Dendritic cell treated with granulocyte-macrophage colony-stimulating factor and Interleukin-4, amounts not matched to agents 40 ng/mL and 50 ng/mL, for 4 days (primary cell): ENCODE data around the gene HOXA7.

Source experiments
- H3K27ac Mint-ChIP-seq: one replicate; pipeline ENCODE4 v1.8.0; 2022; ENCODE audit warnings: mild to moderate bottlenecking, mixed read lengths
- H3K27me3 Mint-ChIP-seq: one replicate; pipeline ENCODE4 v1.8.0; 2022; ENCODE audit warnings: mild to moderate bottlenecking, mixed read lengths
- H3K36me3 Mint-ChIP-seq: one replicate; pipeline ENCODE4 v1.8.0; 2022; ENCODE audit warnings: low read depth, mixed read lengths
- H3K4me1 Mint-ChIP-seq: one replicate; pipeline ENCODE4 v1.8.0; 2022; ENCODE audit warnings: low read depth, mixed read lengths
- H3K4me3 Mint-ChIP-seq: one replicate; pipeline ENCODE4 v1.8.0; 2022; ENCODE audit warnings: mild to moderate bottlenecking, moderate library complexity, mixed read lengths
- H3K9me3 Mint-ChIP-seq: one replicate; pipeline ENCODE4 v1.8.0; 2022; ENCODE audit warnings: mixed read lengths
- intact Hi-C: fragments of 100-400 bp; cut with micrococcal nuclease; formaldehyde crosslinking; loops from one replicate; pipeline ENCODE4 v1.15.0; 2022

HOXA7 gene

DNA sequence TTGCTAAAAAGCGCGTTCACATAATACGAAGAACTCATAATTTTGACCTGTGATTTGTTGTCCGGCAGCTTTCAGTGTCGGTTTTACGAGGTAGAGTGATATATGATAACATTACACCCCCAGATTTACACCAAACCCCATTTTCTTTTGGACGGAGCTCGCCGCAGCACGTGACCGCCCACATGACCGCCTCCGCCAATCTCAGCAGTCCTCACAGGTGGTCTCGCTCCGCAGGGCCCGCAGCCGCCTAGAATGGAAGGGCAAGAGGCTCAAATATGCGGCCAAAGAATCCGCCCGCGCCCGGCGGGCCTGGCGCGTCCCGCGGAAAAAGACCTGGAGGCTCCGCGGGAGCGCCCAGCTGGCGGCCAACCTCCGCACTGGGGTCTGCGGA lies at the start of gene HOXA7:
Gene HOXA7, minus strand, starts transcription at position 168 of the 391 bp plus-strand sequence. Its CDS starts 130 bp downstream, at position 38.
- no peaks in the 10 kb centered on the region for H3K9me3 Mint-ChIP-seq
- intact Hi-C loops: loop anchor here (10.0 kb wide), 1 partner anchor 62 kb away; the partner anchor contains the start of gene HOXA1
- no peaks in the 10 kb centered on the region for H3K36me3 Mint-ChIP-seq
- H3K27me3 Mint-ChIP-seq: peaks cover 93% of the 10 kb centered on the region
- peak within 1 kb of the TSS; percentile 73 for H3K4me3 Mint-ChIP-seq
- peaks cover 64% of the 10 kb centered on the region for H3K4me1 Mint-ChIP-seq
- H3K27ac Mint-ChIP-seq: no peak within 1 kb of the TSS

DNA sequence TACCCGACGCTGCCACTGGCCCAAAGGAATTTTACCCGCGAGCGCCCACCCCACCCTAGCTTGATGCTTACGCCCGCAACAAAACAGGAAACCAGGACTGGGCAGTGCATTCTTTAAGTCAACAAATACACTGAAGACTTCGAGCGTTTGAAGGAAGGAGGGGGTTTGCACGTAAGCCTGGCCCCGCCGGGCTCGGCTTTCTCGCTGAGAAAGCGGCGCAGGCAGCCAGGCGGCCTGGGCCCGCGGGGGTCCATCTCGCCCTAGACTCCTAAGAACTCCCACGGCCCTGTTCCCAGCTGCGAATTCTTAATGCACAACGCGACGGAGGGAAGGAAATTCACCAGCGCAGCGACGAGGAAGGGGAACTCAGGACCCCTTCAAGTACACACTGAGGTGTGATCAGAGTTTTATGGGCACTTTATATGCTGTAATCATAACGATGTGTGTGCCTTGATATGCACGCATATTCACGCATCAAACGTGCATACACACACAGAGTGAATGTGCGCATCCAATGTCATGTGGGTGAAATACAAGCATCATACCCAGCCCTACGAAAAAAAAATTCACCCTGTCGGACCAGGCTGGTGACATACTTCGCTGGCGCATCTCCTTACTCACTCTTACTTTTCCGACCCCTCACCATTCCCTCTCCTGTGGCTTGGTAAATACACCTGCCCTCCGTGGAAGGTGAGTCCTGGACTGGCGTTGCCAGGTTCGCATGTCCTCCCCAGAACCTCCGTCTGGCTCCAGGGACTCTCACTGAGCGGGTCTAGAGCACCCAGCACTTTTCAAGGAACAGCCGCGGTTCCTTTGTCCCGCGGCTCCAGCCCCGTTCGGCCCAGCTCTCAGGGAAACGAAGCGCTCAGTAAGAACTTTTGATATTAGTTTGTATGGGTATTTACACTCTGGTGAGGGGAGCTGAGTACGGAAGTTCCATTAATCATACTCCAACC lies 49.1 kb upstream of the HOXA7 start:
- intact Hi-C loops: no loop called here

DNA sequence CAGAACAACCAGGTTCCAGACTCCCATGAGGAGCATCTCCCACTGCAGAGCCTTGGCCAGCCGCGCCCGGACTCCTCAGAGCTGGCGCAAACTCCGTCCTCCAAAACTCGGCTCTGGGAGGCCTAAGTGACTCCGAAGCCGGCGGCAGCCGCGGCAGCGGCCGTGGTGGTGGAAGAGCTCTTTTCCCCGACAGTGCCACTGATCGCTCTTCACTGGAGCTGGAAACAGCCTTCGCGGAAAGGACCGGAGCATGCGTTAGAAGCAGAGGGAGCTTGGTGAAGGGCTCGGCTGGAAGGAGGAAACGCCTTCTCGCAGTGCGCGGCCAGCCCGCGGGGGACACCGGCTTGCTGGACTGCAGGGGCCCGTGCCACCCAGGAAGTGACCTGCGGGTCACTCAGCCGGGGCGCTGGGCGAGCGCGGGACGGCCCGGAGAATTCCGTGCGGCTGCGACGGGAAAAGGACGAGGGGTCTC lies 48.4 kb upstream of the HOXA7 start:
- Mint-ChIP-seq H3K4me1 (peaks cover 65% of the 10 kb centered on the region), H3K27me3 (peaks cover 98% of the 10 kb centered on the region), H3K36me3 (no peaks in the 10 kb centered on the region), H3K9me3 (no peaks in the 10 kb centered on the region), H3K4me3 (peak overlapping the region; percentile 56), H3K27ac (peak overlapping the region; percentile 21)
- intact Hi-C loops: no loop called here

More for the DNA sequence above, 49.1 kb upstream of the HOXA7 start:
- Mint-ChIP-seq H3K4me1 (peaks cover 62% of the 10 kb centered on the region), H3K9me3 (no peaks in the 10 kb centered on the region), H3K36me3 (no peaks in the 10 kb centered on the region), H3K27ac (peak overlapping the region; percentile 21), H3K4me3 (peak overlapping the region; percentile 56), H3K27me3 (peaks cover 99% of the 10 kb centered on the region)

DNA sequence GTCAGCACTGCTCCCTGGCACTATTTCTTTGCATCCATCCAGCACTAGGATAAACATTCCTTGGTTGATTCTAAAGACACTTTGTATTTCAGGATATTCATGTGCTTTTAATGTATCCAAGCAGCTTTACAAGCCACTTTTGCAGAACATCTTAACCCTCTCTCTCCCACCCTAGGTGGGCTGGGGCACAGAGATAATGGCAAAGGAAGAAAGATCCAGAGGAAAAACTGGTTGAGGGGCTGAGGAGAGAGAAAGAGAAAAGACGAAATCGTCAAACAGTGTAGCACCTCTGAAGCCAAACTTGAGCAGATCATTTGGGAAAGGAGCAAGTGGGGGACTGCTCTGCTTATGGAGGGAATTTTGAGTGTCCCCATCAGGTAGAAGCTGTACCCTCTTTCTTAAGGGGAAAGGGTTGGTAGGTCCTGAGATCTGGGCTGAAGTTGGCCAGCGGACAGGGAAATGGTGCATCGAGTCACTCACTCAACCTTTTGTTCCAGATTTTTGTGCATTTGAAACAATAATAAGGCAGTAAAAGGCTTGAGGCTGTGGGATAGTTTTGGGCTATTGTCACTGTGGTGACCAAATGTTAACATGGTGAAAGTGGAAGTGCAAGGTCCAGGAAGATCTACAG lies 47.6 kb upstream of the HOXA7 start:
- Mint-ChIP-seq H3K4me1 (peaks cover 71% of the 10 kb centered on the region), H3K4me3 (no peak overlapping the region)

DNA sequence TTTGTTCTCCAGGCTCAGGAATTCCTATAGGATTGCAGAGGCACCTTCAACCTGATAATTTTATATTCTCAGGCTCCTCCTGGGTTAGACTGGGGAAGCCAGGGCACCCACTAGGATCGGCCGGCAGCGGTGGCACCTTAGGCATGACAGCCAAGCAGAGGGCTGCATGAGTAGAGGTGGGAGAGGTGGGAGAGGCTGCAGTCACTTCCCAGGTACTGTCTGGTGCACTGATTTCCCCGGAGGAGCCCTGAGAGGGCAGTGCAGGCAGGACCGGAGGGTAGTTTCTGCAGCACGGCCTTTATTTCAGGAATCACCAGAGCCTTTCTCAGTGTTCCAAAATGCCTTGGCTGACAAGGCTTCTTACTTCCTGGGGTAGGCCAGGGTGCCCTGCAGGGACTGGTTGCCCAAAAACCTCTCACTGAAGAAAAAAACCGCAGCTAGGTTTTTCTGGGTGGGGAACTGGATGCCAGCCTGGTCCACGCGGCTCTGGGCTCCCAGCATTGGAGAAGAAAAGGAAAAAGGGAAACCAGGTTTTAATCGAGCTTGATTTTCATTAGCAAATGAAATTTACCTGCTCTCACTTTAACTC lies 47.0 kb upstream of the HOXA7 start:
- Mint-ChIP-seq H3K27me3 (peaks cover 94% of the 10 kb centered on the region), H3K36me3 (no peaks in the 10 kb centered on the region), H3K9me3 (no peaks in the 10 kb centered on the region), H3K4me1 (peaks cover 76% of the 10 kb centered on the region), H3K4me3 (no peak overlapping the region), H3K27ac (no peak overlapping the region)
- intact Hi-C loops: no loop called here

More for the DNA sequence above, 47.6 kb upstream of the HOXA7 start:
- no peaks in the 10 kb centered on the region for H3K36me3 Mint-ChIP-seq
- H3K9me3 Mint-ChIP-seq: no peaks in the 10 kb centered on the region
- intact Hi-C loops: no loop called here
- H3K27ac Mint-ChIP-seq: no peak overlapping the region
- peaks cover 94% of the 10 kb centered on the region for H3K27me3 Mint-ChIP-seq

DNA sequence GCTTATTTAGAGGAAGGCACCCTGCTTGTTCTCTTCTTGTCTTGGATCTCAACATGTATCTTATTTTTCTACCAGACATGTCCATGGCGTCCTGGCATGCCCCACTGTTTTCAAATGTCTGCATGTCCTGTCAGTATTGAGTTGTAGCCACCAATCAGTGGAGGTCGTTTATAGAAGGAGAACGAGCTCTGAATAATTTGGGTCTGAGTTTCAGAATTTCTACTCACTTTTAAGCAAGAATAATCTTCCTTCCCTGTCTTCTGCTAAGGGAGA lies 46.3 kb upstream of the HOXA7 start:
- Mint-ChIP-seq H3K9me3 (no peaks in the 10 kb centered on the region), H3K36me3 (no peaks in the 10 kb centered on the region), H3K27me3 (peaks cover 94% of the 10 kb centered on the region), H3K4me3 (no peak overlapping the region), H3K27ac (no peak overlapping the region), H3K4me1 (peaks cover 76% of the 10 kb centered on the region)
- intact Hi-C loops: no loop called here

DNA sequence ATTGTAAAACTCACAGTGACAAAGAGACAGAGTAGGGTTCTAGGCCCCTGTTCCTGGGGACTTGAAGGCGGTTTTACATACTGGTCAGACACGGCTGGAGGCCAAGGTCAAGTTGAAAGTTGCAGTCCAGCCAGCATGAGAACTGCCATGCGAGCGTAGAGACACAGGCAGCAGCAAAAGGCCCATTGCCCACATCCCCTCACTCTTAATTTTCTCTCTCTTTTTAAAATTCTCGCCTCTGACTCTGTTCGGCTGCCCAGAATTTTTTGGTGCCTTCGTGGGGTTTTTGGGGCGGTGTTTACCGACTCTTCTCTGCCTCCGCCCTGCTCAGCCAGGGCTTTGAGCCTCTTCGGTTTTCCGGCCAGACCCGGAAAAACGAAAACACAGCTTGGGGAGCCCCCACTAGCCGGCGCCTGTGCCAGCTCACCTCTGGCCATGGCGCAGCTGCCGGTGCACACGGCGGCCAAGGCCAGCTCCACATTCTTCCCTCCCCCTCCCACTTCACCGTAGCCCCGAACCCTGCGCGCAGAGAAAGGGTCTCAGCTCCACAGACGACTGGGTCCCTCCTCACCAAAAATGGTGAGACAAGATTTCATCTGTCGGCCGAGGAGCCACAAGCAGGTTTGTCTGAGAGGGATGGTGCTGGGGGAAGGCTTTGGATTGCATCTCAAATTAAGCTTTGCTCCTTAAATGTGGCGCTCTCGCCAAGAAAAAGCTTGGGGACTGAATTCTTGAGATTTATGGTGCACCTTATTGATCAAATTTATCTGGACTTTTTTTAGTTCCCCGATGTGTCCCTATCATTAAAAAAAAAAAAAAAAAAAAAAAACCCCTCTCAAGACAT lies 45.8 kb upstream of the HOXA7 start:
- Mint-ChIP-seq H3K4me1 (peaks cover 74% of the 10 kb centered on the region), H3K4me3 (peak overlapping the region; percentile 60), H3K9me3 (no peaks in the 10 kb centered on the region), H3K27me3 (peaks cover 93% of the 10 kb centered on the region), H3K36me3 (no peaks in the 10 kb centered on the region), H3K27ac (peak overlapping the region; percentile 12)
- intact Hi-C loops: no loop called here

DNA sequence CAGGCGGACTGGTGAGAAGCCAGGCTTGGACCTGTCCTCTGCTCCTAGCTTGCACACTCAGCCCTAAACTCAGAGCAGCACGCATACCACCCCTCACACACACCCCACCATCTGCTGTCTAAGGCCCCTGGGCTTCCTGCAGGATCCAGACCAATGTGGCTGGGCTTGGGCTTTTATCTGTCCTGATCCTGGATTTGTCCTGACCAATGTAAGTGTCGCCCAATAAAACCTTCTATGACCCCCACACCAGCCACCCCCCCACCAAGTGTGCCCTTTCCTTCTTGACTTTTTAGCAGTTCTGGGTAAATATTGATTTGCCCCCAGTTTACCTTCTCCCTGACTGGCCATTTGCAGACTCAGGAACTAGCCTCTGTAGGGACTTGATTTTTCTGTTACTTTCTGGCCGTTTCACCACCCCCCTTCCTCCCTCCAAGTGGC lies 45.1 kb upstream of the HOXA7 start:
- H3K27me3 Mint-ChIP-seq: peaks cover 88% of the 10 kb centered on the region
- H3K4me1 Mint-ChIP-seq: peaks cover 74% of the 10 kb centered on the region
- peak overlapping the region; percentile 60 for H3K4me3 Mint-ChIP-seq
- H3K9me3 Mint-ChIP-seq: no peaks in the 10 kb centered on the region
- H3K36me3 Mint-ChIP-seq: no peaks in the 10 kb centered on the region
- peak overlapping the region; percentile 12 for H3K27ac Mint-ChIP-seq
- intact Hi-C loops: no loop called here

DNA sequence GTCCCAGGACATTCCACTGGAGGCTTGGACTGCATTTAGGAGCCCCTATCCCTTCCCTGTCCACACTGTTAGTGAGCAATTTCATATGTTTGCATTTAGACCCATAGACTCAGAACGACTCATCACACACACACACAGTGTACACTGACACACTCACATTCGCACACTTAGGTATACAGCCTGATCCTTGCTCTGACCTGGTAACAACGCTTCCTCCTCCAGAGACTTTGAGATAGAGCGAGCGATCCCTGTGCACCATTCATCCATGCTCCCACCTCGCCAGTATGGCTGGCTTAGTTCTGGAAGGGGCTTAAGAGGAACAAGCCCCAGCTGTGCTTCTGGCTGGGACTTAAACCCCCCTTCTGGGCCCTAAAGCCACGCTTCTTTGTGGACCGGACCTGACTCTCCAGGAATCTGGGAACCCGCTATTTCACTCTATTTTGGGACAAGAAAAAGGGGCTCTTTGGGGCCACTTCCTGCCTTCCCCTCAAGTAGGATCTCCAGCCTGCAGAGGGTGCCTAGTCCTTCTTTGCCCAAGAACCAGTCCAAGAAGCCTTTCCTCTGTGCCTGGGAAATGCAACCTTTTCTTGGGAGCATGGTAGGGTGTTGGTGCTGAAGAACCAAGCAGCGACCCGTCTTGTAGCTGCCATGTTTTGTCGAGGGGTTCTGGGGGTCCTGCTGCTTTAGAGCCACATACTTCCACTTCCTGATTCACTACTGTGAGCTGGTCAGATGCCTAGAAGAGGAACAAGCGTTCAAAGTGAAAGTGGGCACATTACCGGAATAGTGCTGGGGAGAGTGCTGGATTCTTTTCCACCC lies 44.5 kb upstream of the HOXA7 start:
- intact Hi-C loops: no loop called here
- Mint-ChIP-seq H3K36me3 (no peaks in the 10 kb centered on the region), H3K4me3 (peak overlapping the region; percentile 60), H3K27ac (no peak overlapping the region), H3K9me3 (no peaks in the 10 kb centered on the region), H3K4me1 (peaks cover 70% of the 10 kb centered on the region), H3K27me3 (peaks cover 85% of the 10 kb centered on the region)

DNA sequence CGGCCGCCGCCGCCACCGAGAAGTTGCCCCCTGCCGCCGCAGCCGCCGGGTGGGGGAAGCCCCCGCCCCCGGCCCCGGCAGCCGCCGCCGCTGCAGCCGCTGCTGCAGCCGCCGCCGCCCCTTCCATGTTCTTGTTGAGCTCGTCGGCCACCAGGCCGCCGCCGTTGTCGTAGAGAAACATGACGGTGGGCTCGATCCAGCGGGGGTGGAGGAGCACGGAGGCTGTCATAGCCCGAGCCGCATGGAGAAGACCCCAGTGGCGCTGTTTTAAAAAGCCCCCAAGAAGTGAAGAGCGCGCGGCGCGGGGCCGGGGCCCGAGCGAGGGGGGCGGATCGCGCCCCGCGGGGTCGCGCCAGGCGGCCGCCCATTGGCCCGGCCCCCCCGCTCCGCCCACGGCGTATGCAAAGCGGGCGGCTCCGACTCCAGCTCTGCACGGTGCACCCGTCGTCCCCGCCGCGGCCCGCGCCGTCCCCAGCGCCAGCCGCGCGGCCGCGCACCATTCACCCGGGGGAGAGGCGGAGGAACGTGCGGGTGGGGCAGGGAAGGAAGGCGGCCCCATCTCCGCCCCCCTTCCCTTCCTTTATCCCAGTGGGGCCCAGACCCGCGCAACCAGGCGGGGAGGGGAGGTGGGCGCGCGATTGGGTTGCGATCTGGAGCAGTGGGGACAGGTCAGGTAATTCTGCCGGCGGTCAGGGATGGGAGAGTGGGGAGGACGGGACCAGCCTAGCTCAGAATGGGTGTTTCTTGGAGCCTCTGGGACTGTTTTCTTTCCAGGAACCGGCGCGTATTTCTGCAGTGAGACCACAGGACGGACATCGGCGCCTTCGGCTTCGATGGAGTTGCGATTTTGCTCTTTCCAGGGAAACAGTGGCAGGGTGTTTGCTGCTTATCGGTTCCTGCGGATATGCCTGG lies 43.6 kb upstream of the HOXA7 start, which contains the start of gene HOXA13:
Gene HOXA13, minus strand, starts transcription at position 243 of the 912 bp plus-strand sequence. Its CDS starts 14 bp downstream, at position 229.
- Mint-ChIP-seq H3K27ac (no peak within 1 kb of the TSS), H3K4me1 (peaks cover 62% of the 10 kb centered on the region), H3K9me3 (no peaks in the 10 kb centered on the region), H3K4me3 (peak within 1 kb of the TSS; percentile 80), H3K27me3 (peaks cover 82% of the 10 kb centered on the region), H3K36me3 (no peaks in the 10 kb centered on the region)
- intact Hi-C loops: loop anchor here (5.0 kb wide), 2 partner anchors 572 to 822 kb away; no protein-coding TSS in a partner anchor

DNA sequence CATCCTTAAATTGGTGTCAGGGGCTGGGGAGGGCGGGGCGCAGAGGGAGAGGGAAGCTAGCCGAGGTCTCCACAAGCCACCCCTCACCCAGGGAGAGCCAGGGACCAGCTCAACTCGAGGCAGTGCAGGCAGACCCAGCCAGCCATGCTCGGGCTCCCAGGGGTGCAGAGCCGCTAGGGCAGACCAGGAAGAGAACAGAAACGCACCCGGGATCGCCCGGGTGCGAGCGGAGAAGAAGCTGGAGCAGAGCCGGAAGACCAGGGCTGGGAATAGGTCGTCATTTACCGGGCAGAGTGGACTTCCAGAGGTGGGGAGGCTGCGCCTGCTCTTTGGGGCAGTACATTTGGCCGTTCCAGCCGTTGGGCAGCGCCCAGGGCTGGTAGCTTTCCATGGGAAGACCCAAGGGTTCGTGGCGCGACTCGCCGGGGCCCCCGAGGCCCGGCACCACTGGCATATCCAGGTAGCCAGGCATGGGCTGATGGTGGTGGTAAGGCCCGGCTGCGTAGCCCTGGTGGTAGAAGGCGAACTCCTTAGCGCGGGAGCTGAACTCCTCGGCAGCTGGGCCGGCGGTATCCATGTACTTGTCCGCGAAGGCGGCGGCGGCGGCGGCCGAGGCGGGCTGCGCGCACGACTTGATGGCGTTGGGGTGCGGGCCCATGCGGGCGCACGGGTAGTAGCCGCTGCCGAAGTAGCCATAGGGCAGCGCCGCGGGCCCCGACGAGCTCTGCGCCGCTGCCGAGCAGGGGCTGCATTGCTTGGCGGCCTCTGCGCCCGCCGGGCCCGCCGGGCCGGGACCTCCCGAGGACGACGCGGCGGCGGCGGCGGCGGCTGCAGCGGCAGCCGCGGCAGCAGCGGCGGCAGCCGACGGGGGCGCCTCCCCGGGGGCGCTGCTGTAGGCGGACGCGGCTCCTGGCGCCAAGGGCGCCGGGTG lies 42.7 kb upstream of the HOXA7 start:
- H3K27me3 Mint-ChIP-seq: peaks cover 82% of the 10 kb centered on the region
- H3K4me3 Mint-ChIP-seq: peak overlapping the region; percentile 54
- H3K9me3 Mint-ChIP-seq: no peaks in the 10 kb centered on the region
- intact Hi-C loops: loop anchor here (5.0 kb wide), 2 partner anchors 573 to 823 kb away; no protein-coding TSS in a partner anchor
- no peak overlapping the region for H3K27ac Mint-ChIP-seq
- no peaks in the 10 kb centered on the region for H3K36me3 Mint-ChIP-seq
- peaks cover 53% of the 10 kb centered on the region for H3K4me1 Mint-ChIP-seq
